ENCODE data around the gene SLC13A1.

DNA sequence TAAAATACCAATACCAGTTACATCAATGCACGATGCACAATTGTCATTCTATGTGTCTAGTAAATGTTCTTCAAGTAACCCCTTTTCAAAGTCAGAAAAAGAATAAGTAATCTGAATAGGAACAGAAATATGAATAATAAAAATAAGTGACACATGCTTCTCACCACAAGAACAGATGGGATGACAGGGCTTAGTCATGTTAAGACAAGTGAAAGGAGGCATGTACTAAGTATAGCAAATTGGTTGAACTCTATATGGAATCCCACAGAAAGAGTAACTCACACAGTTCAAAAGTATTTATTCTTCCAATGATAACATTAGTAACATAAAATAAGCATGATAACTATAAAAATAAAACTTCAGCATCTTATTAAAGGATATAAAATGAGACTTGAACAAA is 103.3 kb downstream of the SLC13A1 start:
- TF ChIP-seq POLR2AphosphoS5 (IDR thresholded peaks at IDR 0.05): no peak
- TF ChIP-seq, protein P1, sequence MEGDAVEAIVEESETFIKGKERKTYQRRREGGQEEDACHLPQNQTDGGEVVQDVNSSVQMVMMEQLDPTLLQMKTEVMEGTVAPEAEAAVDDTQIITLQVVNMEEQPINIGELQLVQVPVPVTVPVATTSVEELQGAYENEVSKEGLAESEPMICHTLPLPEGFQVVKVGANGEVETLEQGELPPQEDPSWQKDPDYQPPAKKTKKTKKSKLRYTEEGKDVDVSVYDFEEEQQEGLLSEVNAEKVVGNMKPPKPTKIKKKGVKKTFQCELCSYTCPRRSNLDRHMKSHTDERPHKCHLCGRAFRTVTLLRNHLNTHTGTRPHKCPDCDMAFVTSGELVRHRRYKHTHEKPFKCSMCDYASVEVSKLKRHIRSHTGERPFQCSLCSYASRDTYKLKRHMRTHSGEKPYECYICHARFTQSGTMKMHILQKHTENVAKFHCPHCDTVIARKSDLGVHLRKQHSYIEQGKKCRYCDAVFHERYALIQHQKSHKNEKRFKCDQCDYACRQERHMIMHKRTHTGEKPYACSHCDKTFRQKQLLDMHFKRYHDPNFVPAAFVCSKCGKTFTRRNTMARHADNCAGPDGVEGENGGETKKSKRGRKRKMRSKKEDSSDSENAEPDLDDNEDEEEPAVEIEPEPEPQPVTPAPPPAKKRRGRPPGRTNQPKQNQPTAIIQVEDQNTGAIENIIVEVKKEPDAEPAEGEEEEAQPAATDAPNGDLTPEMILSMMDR (IDR thresholded peaks at IDR 0.05): no peak
